Astrocyte (in vitro differentiated cells and primary cell): ENCODE data around the gene GALNT2.

Experiments used
- CTCF ChIP-seq: IDR thresholded peaks from 2 replicates; pipeline ENCODE4 v1.5.1; 2011; ENCODE audit warnings: low read depth, mild to moderate bottlenecking, inconsistent platforms, low read length, moderate library complexity; ENCODE audit not compliant: insufficient read depth
- EZH2 ChIP-seq: IDR thresholded peaks from 2 replicates; pipeline ENCODE4 v1.6.1; 2012; ENCODE audit warnings: mild to moderate bottlenecking, low read length, inconsistent platforms; ENCODE audit not compliant: insufficient read depth

DNA sequence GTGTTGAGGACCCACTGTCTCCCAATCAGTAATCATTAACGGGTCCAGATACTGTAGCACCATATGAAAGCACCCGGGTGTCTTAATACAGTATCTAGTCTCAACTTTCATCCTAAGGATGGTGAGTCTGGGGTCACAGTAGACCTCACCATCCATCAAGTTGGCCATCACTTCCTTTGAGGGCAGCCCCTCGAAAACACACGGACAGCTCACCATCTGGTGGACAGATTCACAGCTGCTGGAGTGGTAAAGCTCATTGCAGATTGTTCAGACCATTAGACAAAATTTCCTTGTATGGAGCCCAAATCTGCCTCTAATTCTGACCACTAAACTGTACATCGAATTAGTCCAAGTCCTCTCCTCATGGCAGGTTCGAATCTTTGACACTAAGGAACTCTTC, 236.0 kb downstream of the GALNT2 start:
- TF ChIP-seq CTCF, result no peak
- no peak for TF ChIP-seq EZH2
